ENCODE measurements around the gene RCAN3. TPM values are rescaled to one million over a fixed set of nuclear protein-coding genes. Genes with fewer than 3 reads are reported as not detected.
"Not testable (repeated sequence)": the region's sequence is repeated elsewhere in the genome, so short reads cannot be mapped to it uniquely, and the experiment has no call there.

Gene RCAN3
- total and polyA plus RNA-seq, 8 donors: 2.9 to 52.0 (median 8.7) TPM

DNA sequence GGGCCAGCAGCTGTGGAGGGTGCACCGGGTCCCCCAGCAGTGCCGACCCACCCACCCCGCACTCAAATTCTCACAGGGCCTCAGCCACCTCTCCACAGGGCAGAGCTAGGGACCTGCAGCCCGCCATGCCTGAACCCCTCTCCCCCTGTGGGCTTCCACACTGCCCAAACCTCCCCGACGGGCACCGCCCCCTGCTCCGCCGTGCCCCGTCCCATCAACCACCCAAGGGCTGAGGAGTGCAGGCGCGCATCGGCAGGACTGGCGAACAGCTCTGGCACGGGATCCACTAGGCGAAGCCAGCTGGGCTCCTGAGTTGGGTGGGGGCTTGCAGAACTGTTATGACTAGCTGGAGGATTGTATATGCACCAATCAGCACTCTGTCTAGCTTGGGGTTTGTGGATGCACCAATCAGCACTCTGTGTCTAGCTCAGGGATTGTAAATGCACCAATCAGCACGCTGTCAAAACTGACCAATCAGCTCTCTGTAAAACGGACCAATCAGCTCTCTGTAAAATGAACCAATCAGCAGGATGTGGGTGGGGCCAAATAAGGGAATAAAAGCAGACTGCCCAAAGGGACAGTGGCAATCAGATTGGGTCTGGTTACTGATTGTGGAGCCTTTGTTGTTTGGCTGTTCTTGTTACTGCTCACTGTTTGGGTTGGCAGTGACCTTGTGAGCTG, 12.4 kb upstream of the RCAN3 start:
- Histone ChIP-seq H3K27me3 (peaks cover 0 to 5% (median 0%) of the 10 kb centered on the region in 3 donors), H3K27ac (no peak overlapping the region), H3K9me3 (peaks cover 0 to 11% (median 4%) of the 10 kb centered on the region in 4 donors), H3K4me3 (no peak overlapping the region), H3K4me1 (no peaks in the 10 kb centered on the region), H3K36me3 (no peaks in the 10 kb centered on the region)
- intact Hi-C loops (cut with DNase I; ENCODE audit: low total_unique reads): no loop called here
- 96 to 99% (median 98%) methylated on average over 16 to 18 of the region's 18 CpGs for WGBS, 5 donors
- no peak for TF ChIP-seq EP300 (IDR thresholded peaks at IDR 0.05)
- TF ChIP-seq POLR2A (IDR thresholded peaks at IDR 0.05): no peak
- TF ChIP-seq POLR2AphosphoS5 (IDR thresholded peaks at IDR 0.05): no peak
- TF ChIP-seq, protein P1, sequence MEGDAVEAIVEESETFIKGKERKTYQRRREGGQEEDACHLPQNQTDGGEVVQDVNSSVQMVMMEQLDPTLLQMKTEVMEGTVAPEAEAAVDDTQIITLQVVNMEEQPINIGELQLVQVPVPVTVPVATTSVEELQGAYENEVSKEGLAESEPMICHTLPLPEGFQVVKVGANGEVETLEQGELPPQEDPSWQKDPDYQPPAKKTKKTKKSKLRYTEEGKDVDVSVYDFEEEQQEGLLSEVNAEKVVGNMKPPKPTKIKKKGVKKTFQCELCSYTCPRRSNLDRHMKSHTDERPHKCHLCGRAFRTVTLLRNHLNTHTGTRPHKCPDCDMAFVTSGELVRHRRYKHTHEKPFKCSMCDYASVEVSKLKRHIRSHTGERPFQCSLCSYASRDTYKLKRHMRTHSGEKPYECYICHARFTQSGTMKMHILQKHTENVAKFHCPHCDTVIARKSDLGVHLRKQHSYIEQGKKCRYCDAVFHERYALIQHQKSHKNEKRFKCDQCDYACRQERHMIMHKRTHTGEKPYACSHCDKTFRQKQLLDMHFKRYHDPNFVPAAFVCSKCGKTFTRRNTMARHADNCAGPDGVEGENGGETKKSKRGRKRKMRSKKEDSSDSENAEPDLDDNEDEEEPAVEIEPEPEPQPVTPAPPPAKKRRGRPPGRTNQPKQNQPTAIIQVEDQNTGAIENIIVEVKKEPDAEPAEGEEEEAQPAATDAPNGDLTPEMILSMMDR (IDR thresholded peaks at IDR 0.05): no peak
- no peak for DNase-seq

DNA sequence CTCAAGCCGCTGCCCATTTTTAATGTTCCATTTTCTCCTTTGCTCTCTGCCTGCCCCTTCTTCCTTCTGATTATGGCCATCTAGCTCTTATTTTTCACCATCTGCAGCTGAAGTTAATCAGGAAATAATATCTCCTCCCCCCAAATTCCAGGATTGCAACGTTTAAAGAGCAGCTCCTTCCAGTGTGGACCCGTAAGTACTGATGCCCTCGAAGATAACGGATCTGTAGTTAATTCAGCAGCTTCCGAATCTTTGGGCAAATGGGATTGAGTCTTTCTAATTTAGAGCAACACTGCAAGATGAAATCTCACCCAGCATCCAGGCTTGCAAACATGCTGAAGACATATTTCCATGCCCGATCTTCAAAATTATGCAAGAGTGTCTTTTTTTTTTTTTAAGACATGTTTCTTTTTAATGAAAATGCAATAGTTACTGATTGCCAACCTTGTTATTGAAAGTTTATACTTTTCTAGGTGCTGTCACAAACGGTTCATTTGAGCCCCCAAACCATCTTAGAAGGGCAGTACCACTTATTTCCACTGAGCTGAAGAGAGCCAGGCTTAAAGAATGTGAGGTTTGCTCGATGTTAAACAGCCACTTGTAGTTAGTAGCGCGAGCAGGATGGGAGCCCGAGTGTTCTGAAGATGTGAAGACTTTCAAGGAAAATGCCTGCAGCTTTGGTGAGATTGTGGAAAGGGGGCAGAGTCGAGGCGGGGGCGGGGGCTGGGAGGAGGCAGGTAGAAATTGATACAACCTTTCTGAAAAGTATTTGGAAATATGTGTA, 10.9 kb upstream of the RCAN3 start:
- Histone ChIP-seq H3K9me3 (peaks cover 0 to 11% (median 4%) of the 10 kb centered on the region in 4 donors), H3K4me3 (no peak overlapping the region), H3K36me3 (no peaks in the 10 kb centered on the region), H3K4me1 (no peaks in the 10 kb centered on the region), H3K27ac (no peak overlapping the region), H3K27me3 (peaks cover 0 to 12% (median 0%) of the 10 kb centered on the region in 3 donors)
- intact Hi-C loops (cut with DNase I; ENCODE audit: low total_unique reads): no loop called here
- DNase-seq: no peak
- TF ChIP-seq, protein P1 (IDR thresholded peaks at IDR 0.05): no peak
- TF ChIP-seq POLR2AphosphoS5 (IDR thresholded peaks at IDR 0.05) (no peak), POLR2A (IDR thresholded peaks at IDR 0.05) (no peak), EP300 (IDR thresholded peaks at IDR 0.05) (no peak)
- 51 to 57% (median 54%) methylated on average over 15 of the region's 15 CpGs for WGBS, 5 donors

DNA sequence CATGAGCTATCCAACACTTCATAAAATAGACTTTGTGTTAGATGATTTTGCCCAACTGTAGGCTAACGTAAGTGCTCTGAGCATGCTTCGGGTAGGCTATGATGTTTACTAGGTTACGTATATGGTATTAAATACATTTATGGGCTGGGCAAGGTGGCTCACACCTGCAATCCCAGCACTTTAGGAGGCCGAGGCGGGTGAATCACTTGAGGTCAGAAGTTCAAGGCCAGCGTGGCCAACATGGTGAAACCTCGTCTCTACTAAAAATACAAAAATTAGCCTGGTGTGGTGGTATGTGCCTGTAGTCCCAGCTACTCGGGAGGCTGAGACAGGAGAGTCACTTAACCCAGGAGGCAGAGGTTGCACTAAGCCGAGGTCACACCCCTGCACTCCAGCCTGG, 9.7 kb upstream of the RCAN3 start:
- H3K27ac ChIP-seq; H3K4me1 ChIP-seq; H3K4me3 ChIP-seq; intact Hi-C loops (cut with DNase I; ENCODE audit: low total_unique reads); H3K36me3 ChIP-seq; DNase-seq: not testable (repeated sequence)
- 89 to 92% (median 92%) methylated on average over 9 of the region's 9 CpGs for WGBS, 5 donors
- Histone ChIP-seq H3K27me3 (peaks cover 0 to 12% (median 0%) of the 10 kb centered on the region in 3 donors), H3K9me3 (peaks cover 0 to 11% (median 4%) of the 10 kb centered on the region in 4 donors)

DNA sequence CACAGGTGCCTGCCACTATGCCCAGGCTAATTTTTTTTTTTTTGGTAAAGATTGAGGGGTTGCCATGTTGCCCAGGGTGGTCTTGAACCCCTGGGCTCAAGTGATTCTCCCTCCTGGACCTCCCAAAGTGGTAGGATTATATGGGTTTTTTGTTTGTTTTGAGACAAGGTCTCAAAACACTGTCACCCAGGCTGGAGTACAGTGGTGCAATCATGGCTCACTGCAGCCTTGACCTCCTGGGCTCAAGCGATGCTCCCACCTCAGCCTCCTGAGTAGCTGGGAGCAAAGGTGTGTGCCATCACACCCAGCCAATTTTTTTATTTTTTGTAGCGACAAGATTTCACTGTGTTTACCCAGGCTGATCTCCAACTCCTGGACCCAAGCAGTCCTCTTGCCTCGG, 8.9 kb upstream of the RCAN3 start:
- WGBS, 5 donors: 78 to 86% (median 83%) methylated on average over 3 of the region's 3 CpGs

More for the DNA sequence above, 8.9 kb upstream of the RCAN3 start:
- TF ChIP-seq, protein P1 (IDR thresholded peaks at IDR 0.05): no peak
- TF ChIP-seq POLR2AphosphoS5 (IDR thresholded peaks at IDR 0.05) (no peak), POLR2A (IDR thresholded peaks at IDR 0.05) (no peak), EP300 (IDR thresholded peaks at IDR 0.05) (no peak)
- no peaks in the 10 kb centered on the region for H3K4me1 ChIP-seq
- no peaks in the 10 kb centered on the region for H3K36me3 ChIP-seq
- intact Hi-C loops (cut with DNase I; ENCODE audit: low total_unique reads): no loop called here
- H3K9me3 ChIP-seq: peaks cover 0 to 11% (median 4%) of the 10 kb centered on the region in 4 donors
- no peak for DNase-seq
- peaks cover 0 to 12% (median 0%) of the 10 kb centered on the region in 3 donors for H3K27me3 ChIP-seq
- H3K4me3 ChIP-seq: no peak overlapping the region
- no peak overlapping the region for H3K27ac ChIP-seq
